Superior temporal gyrus (tissue), 1 donor: ENCODE data around the gene KNCN.

Source experiments
- DNase-seq: peaks from one replicate; pipeline ENCODE4 v3.0.0-alpha.2; 2016; ENCODE audit errors: extremely low spot score

Gene KNCN

GRCh38 chr1:46551597-46552095 is at the start of gene KNCN:
KNCN (minus strand) TSS chr1:46551647; CDS start chr1:46551215, 432 bp downstream.
- no peak for DNase-seq

GRCh38 chr1:46599059-46599970 is 47.9 kb upstream of the KNCN start:
- no peak for DNase-seq

- no peak for DNase-seq
Observed at GRCh38 chr1:46596846-46597245, 45.4 kb upstream of the KNCN start.

- no peak for DNase-seq
Observed at GRCh38 chr1:46596036-46596435, 44.6 kb upstream of the KNCN start.

GRCh38 chr1:46595127-46595526 is 43.7 kb upstream of the KNCN start:
- DNase-seq: no peak

DNA sequence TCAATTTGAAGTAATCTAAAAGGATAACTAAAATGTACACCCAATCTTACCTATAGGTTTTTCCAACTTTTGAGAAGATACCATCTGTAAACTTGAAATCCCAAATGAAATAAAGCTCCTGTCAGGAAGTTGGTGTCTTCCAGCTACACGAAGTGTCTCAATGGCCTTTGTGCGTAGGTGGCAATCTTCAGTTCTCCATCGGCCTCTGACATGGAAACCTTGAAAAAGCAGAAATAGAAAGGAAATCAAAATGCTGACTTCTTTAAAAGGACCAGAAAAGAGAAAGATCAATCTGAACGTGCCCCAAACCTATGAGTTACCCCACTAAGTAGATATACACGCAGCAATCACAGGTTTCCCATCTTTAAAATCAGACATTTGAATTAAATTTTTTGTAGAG is 42.6 kb upstream of the KNCN start:
- DNase-seq: no peak

- no peak for DNase-seq
Observed at GRCh38 chr1:46592823-46593222, 41.4 kb upstream of the KNCN start.

GRCh38 chr1:46589529-46589928 is 38.1 kb upstream of the KNCN start:
- no peak for DNase-seq

- DNase-seq: no peak
Observed at GRCh38 chr1:46587069-46587468, 35.6 kb upstream of the KNCN start.

- no peak for DNase-seq
Observed at GRCh38 chr1:46585312-46585938, 34.0 kb upstream of the KNCN start.

DNA sequence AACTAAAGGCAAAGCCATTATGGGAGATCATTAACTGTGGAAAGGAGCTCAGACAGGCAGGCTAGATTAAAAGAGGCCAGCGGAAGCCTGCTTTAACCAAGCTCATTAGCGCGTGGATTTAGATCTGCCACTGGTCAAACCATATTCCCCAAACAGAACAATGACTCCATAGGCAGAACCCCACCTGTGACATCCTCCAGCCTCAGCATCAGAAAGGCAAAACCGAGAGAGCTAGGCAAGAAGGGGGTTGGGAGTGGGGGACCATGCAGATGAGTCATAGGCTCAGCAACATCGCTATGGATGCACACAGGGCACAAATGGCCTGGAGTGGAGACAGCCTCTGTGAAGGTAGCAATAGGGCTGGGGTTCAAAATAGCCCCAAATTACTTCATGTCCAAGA is 32.0 kb upstream of the KNCN start:
- no peak for DNase-seq

DNA sequence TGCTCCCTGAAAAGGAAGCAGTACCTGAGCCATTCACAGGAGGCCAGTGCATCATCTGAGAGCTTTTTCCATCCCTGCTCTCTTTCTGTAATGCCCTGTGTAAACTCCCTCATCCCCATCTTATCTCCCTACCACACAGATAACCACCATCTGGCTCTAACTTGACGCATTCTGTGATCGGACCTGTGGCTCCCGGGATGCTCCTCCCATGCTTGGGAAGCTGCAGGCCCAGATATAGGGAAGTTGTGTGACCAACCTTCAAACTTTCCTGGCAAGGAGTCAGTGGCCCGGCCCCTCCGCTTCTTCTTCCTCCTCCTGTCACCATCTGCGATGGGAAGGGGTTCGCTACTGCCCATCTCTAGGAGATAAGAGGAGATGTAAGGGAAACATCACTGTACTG is 31.5 kb upstream of the KNCN start:
- DNase-seq: no peak

DNA sequence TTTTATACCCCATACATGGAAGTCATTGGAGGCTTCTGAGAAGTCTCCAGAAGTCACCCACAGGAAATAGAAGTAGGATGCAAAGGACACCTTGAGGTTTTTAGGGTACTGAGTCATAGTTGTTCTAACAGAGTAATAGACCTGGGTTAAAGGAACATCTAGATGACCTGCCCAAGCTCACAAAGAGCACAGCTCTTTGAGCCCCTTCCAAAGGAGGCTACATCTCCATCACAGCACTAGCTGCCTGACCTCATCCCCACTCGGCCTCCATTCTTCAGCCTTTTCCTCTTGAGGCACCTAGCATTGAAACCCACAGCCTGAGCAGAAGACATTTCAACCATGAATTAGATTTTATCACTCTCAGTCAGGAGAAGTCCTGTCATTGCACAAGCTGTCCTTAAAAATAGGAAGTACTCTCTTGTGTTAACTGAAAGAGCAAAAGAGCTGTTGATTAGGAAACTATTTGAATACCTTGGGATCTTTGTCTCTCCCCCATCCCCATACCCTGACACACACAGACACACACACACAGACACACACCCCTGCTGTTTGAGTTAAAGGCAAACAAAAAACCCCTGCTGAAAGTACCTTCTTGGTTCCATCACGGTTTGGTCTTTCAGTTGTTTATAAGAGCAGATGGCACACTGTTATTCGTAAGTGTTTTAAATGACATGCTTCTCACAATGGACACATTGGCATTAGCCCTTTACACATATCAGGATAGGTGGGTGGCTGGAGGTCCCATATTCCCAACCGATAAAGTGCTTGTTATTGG is 30.4 kb upstream of the KNCN start:
- no peak for DNase-seq

DNA sequence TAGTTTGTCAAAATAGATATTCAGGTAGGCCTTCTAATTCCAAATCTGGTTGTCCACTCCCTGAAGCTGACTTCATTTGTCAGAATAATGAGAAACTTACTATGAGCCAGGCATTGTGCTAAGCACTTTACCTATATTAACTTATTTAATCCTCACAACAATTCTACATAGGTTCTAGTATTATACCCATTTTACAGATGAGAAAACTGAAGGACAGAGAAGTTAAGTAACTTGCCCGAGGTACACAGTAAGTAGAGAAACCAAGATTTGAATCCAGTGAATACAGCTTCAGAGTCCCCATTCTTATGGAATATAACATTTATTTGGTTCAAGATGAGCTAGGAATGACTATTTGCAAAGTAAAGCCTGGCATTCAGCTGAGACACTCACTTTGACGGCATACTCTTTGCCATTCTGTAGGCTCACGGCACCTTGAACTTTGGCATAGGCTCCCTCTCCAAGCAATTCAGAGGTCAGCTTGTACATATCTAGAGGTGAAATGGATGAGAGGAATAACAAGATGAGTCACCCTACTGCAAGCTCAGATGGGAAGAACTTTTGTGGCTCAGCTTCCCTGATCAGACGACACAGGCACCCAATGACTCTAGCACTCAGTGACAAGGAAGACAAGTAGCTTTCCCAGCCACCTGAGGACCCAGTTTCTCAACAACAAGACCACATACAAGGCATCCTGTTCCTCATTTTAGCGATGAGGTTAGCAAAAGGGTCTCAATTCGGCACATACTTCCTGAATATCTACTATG is 28.9 kb upstream of the KNCN start:
- no peak for DNase-seq

GRCh38 chr1:46577671-46578070 is 26.2 kb upstream of the KNCN start:
- DNase-seq: no peak

DNA sequence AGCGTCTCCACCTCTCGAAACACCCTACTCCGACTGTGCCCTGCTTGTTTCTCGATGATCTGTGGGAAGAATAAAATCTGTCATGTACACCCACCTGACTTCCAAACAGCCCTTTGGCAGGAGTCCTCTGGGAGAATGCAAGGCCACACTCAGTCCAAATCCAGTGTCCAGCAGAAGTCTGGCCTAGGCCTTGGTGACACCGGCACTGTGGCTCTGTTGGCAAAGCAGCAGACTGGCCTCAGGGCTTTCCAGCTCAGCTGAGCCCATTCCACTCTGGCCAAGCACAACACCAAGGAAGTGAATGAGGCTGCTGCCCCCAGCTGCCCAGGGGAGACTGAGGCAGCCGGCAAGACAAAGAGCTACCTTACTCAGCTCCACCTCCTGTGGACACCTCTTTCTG is 25.1 kb upstream of the KNCN start:
- no peak for DNase-seq

DNA sequence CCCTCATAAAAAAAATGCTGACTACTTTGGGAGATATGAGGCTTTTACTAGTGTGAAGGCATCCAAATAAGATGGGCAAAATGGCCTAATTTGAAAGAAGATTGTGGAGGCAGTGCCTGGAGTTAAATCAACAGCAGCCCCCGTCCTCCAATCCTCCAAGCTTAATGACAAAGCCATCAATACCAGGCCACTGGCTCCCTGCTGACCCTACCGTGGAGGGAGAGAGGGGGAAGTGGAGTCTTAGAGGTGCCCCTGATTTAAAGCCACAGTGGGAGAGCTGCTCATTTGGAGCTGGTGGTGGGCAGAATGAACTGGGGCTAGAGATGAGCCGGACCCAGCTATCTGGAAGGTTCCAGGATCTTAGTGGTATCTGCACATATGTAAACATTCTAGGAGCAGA is 24.3 kb upstream of the KNCN start:
- DNase-seq: no peak

GRCh38 chr1:46575300-46575699 is 23.9 kb upstream of the KNCN start:
- no peak for DNase-seq

DNA sequence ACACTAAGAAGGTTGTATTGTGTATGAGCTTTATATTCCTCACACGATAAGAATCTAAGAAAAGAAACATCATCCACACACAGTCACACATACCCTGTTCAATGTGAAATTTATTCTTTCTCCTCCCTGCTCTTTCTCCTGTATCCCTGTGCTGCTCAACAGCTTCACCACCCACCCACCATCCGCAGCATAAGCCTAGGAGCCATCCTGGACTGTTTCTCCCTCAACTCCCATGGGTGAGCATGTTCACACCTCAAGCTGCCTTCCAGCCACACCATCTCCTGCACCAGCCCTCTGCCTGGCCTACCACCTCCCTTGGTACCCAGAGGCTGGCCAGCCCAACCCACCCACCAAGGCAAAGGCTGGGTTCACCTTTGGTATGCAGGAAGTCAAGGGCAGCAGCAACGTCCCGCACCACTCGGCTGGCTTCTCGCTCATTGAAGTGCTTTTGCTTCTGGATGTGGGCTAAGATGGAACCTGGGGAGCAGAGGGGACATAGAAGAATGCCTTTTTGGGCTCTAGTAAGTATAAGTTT is 20.3 kb upstream of the KNCN start:
- DNase-seq: no peak

GRCh38 chr1:46569884-46570725 is 18.7 kb upstream of the KNCN start:
- no peak for DNase-seq
